HL-60 (cell line): ENCODE data around the gene POLR3E.

Experiments used
- DNase-seq, 2 experiments: peaks; one replicate each; pipeline ENCODE4 v3.0.0-alpha.2; 2010 to 2020; ENCODE audit warnings: low read depth in 1 of 2, low spot score in 1 of 2
- H3K27ac ChIP-seq: fragments of 250-450 bp; sonication (Bioruptor Pico); replicated peaks from 2 replicates; pipeline ENCODE4 v1.5.1; 2020; ENCODE audit warnings: mild to moderate bottlenecking, moderate library complexity
- H3K27me3 ChIP-seq: fragments of 250-450 bp; sonication (Bioruptor Pico); 2 replicates; pipeline ENCODE4 v1.5.1; 2021; ENCODE audit warnings: mild to moderate bottlenecking, moderate library complexity; ENCODE audit not compliant: insufficient read depth, poor library complexity, severe bottlenecking
- H3K4me3 ChIP-seq: replicated peaks from 2 replicates; pipeline ENCODE4 v1.5.1; 2011; ENCODE audit warnings: mild to moderate bottlenecking, control low read depth, low read length; ENCODE audit not compliant: insufficient read depth
- GABPA ChIP-seq: IDR thresholded peaks from 2 replicates; pipeline ENCODE4 v1.6.1; 2012; ENCODE audit warnings: low read depth
- POLR2AphosphoS5 ChIP-seq: IDR thresholded peaks from 2 replicates; pipeline ENCODE4 v1.6.1; 2012; ENCODE audit warnings: low read depth
- SPI1 ChIP-seq: IDR thresholded peaks from 2 replicates; pipeline ENCODE4 v1.6.1; 2012; ENCODE audit warnings: low read depth, mild to moderate bottlenecking, borderline replicate concordance
- TF ChIP-seq, protein P1 (sequence below): IDR thresholded peaks from 2 replicates; pipeline ENCODE4 v1.6.1; 2012; ENCODE audit warnings: low read depth; ENCODE audit not compliant: insufficient replicate concordance
- TF ChIP-seq, protein P2 (sequence below): IDR thresholded peaks from one replicate; pipeline ENCODE4 v1.5.1; 2011; ENCODE audit warnings: low read length, control low read depth, inconsistent platforms; ENCODE audit not compliant: insufficient read depth

Gene POLR3E

GRCh38 chr16:22317625-22318024 is 20.4 kb downstream of the POLR3E start:
- no peaks in the 10 kb centered on the region for H3K27me3 ChIP-seq
- H3K27ac ChIP-seq, result no peak overlapping the region
- DNase-seq, result no peak
- TF ChIP-seq SPI1 (no peak), GABPA (no peak), POLR2AphosphoS5 (no peak)
- TF ChIP-seq, protein P1, sequence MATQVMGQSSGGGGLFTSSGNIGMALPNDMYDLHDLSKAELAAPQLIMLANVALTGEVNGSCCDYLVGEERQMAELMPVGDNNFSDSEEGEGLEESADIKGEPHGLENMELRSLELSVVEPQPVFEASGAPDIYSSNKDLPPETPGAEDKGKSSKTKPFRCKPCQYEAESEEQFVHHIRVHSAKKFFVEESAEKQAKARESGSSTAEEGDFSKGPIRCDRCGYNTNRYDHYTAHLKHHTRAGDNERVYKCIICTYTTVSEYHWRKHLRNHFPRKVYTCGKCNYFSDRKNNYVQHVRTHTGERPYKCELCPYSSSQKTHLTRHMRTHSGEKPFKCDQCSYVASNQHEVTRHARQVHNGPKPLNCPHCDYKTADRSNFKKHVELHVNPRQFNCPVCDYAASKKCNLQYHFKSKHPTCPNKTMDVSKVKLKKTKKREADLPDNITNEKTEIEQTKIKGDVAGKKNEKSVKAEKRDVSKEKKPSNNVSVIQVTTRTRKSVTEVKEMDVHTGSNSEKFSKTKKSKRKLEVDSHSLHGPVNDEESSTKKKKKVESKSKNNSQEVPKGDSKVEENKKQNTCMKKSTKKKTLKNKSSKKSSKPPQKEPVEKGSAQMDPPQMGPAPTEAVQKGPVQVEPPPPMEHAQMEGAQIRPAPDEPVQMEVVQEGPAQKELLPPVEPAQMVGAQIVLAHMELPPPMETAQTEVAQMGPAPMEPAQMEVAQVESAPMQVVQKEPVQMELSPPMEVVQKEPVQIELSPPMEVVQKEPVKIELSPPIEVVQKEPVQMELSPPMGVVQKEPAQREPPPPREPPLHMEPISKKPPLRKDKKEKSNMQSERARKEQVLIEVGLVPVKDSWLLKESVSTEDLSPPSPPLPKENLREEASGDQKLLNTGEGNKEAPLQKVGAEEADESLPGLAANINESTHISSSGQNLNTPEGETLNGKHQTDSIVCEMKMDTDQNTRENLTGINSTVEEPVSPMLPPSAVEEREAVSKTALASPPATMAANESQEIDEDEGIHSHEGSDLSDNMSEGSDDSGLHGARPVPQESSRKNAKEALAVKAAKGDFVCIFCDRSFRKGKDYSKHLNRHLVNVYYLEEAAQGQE, result no peak
- TF ChIP-seq, protein P2, sequence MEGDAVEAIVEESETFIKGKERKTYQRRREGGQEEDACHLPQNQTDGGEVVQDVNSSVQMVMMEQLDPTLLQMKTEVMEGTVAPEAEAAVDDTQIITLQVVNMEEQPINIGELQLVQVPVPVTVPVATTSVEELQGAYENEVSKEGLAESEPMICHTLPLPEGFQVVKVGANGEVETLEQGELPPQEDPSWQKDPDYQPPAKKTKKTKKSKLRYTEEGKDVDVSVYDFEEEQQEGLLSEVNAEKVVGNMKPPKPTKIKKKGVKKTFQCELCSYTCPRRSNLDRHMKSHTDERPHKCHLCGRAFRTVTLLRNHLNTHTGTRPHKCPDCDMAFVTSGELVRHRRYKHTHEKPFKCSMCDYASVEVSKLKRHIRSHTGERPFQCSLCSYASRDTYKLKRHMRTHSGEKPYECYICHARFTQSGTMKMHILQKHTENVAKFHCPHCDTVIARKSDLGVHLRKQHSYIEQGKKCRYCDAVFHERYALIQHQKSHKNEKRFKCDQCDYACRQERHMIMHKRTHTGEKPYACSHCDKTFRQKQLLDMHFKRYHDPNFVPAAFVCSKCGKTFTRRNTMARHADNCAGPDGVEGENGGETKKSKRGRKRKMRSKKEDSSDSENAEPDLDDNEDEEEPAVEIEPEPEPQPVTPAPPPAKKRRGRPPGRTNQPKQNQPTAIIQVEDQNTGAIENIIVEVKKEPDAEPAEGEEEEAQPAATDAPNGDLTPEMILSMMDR, result no peak
- H3K4me3 ChIP-seq, result no peak overlapping the region

- H3K27me3 ChIP-seq, result no peaks in the 10 kb centered on the region
- H3K4me3 ChIP-seq, result no peak overlapping the region
- DNase-seq, result peak in 1 of 2 experiments; percentile 60
- no peak overlapping the region for H3K27ac ChIP-seq
- TF ChIP-seq, protein P2, result peak; percentile 61
- TF ChIP-seq POLR2AphosphoS5, result no peak
Observed at GRCh38 chr16:22318690-22319358, 21.6 kb downstream of the POLR3E start.

DNA sequence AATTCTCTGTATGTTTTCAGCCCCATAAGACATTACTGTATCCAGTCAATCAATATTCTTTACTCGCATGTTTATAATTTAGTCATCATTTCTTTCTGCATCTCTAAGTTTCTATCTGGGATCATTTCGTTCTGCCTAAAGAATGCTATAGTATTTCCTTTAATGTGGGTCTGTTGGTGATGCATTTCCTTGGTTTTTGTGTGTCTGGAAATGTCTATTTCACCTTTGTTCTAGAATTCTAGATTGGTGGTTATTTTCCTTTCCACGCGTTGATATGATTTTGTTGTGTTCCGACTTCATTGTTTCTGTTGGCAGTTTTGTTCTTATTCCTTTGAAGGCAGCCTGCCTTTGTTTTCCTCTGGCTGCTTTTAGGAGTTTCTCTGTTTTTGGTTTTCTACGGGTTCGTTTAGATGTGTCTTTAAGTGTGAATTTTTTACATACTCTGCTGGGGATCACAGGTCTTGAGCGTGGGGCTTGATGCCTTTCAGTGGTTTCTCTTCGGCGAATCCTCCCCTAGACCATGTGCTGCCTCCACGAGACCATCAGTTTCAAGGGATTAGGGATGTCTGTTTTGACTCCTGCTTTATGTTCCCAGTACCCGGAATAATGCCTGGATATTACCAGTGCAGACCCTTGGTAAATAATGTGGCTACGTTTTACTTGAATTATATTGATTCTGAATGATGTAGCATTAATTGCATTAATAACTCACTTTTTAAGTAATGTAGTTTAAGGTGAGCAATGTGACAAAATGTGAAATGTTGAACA is 23.5 kb downstream of the POLR3E start:
- Histone ChIP-seq H3K27ac (no peak overlapping the region), H3K4me3 (no peak overlapping the region), H3K27me3 (no peaks in the 10 kb centered on the region)
- DNase-seq, result no peak
- TF ChIP-seq POLR2AphosphoS5, result no peak
- TF ChIP-seq GABPA, result no peak
- TF ChIP-seq, protein P2, result no peak
- TF ChIP-seq, protein P1, result no peak
- TF ChIP-seq SPI1, result no peak
